K562 treated with DMSO at 1 percent for 24 hours (cell line): ENCODE data around the gene ACOT12. TPM values are rescaled to one million over a fixed set of nuclear protein-coding genes. Genes with fewer than 3 reads are reported as not detected.

Experiments used
- total RNA-seq: library from RNA; unstranded; fragments of 300-600 nt; gene quantifications from 2 replicates; pipeline ENCODE4 v1.2.3, GENCODE V29; 2022; ENCODE audit warnings: low read depth; ENCODE audit not compliant: insufficient read depth

Gene ACOT12
- not detected in 2 replicates for total RNA-seq

GRCh38 chr5:81393783-81394718, at the start of gene ACOT12:
Gene ACOT12, minus strand, starts transcription at chr5:81394134. Its CDS starts 20 bp downstream, at chr5:81394114.

GRCh38 chr5:81301271-81302015, 92.5 kb downstream of the ACOT12 start, which contains the start of gene ZCCHC9:
Gene ZCCHC9, plus strand, starts transcription at chr5:81301587. Its CDS starts 3,171 bp downstream, at chr5:81304758.

Other genes with a start within 250 kb of the ACOT12 start
- gene CKMT2, start 160.8 kb downstream of the ACOT12 start, total RNA-seq: not detected in 2 replicates
- gene ZCCHC9, start 92.5 kb downstream of the ACOT12 start, total RNA-seq: 30.8 and 32.6 TPM in 2 replicates